HG03097 (cell line): ENCODE measurements around the gene FEM1C.

Source experiments
- ATAC-seq: cut with Tn5 transposase; IDR thresholded peaks from one replicate; pipeline ENCODE4 v1.9.1; 2021; ENCODE audit not compliant: unreplicated experiment, low FRiP score

FEM1C gene

GRCh38 chr5:115522832-115523403 lies 21.7 kb downstream of the FEM1C start:
- no peak for ATAC-seq

GRCh38 chr5:115520191-115520590 lies 24.4 kb downstream of the FEM1C start:
- ATAC-seq, result no peak

- ATAC-seq, result no peak
These were observed 28.2 kb downstream of the FEM1C start for GRCh38 chr5:115516372-115516771.

- no peak for ATAC-seq
These were observed 30.4 kb downstream of the FEM1C start for GRCh38 chr5:115514220-115514619.

GRCh38 chr5:115511632-115512031 lies 32.9 kb downstream of the FEM1C start:
- ATAC-seq, result no peak

GRCh38 chr5:115510145-115510645 lies 34.4 kb downstream of the FEM1C start:
- no peak for ATAC-seq

- ATAC-seq, result no peak
These were observed 35.0 kb downstream of the FEM1C start for GRCh38 chr5:115509547-115509946.

GRCh38 chr5:115507681-115508080 lies 36.9 kb downstream of the FEM1C start:
- no peak for ATAC-seq

GRCh38 chr5:115503420-115503819 lies 41.2 kb downstream of the FEM1C start:
- ATAC-seq, result no peak

GRCh38 chr5:115501464-115502210 lies 42.9 kb downstream of the FEM1C start:
- no peak for ATAC-seq

GRCh38 chr5:115500225-115500624 lies 44.4 kb downstream of the FEM1C start:
- ATAC-seq, result no peak

- no peak for ATAC-seq
These were observed 47.5 kb downstream of the FEM1C start for GRCh38 chr5:115496936-115497576.

- ATAC-seq, result no peak
These were observed 49.8 kb downstream of the FEM1C start for GRCh38 chr5:115494570-115495289.

- ATAC-seq, result no peak
These were observed 54.0 kb downstream of the FEM1C start for GRCh38 chr5:115490596-115490995.

- ATAC-seq, result no peak
These were observed 54.8 kb downstream of the FEM1C start for GRCh38 chr5:115489733-115490132.

GRCh38 chr5:115487756-115488155 lies 56.8 kb downstream of the FEM1C start:
- peak; percentile 50 for ATAC-seq

GRCh38 chr5:115487168-115487567 lies 57.4 kb downstream of the FEM1C start:
- ATAC-seq, result no peak

GRCh38 chr5:115486728-115487127 lies 57.8 kb downstream of the FEM1C start:
- no peak for ATAC-seq

GRCh38 chr5:115484368-115484767 lies 60.2 kb downstream of the FEM1C start:
- no peak for ATAC-seq

- ATAC-seq, result no peak
These were observed 63.7 kb downstream of the FEM1C start for GRCh38 chr5:115480900-115481299.

- ATAC-seq, result no peak
These were observed 64.3 kb downstream of the FEM1C start for GRCh38 chr5:115480271-115480670.
